ENCODE measurements around the gene INAFM1.

GRCh38 chr19:47266401-47266941, 8.2 kb upstream of the INAFM1 start:
- TF ChIP-seq RCOR1 (IDR thresholded peaks at IDR 0.05; ENCODE audit: borderline replicate concordance in 1 of 2, low read depth in 2 of 2, low read length in 2 of 2) (no peak), ZBTB7A (IDR thresholded peaks at IDR 0.05; ENCODE audit: borderline replicate concordance, control insufficient read depth, low read depth, low read length) (no peak), ZHX1 (conservative IDR thresholded peaks at IDR 0.05; ENCODE audit: low read length) (no peak), CTCF (IDR thresholded peaks at IDR 0.05 in 2 of 3, conservative IDR thresholded peaks at IDR 0.05 in 1 of 3; ENCODE audit: insufficient read depth in 2 of 3, low read depth in 1 of 3, low read length in 3 of 3) (no peak), ATF3 (IDR thresholded peaks at IDR 0.05) (no peak), ATF3 (CRISPR knock-in tag; conservative IDR thresholded peaks at IDR 0.05) (no peak), TAF15 (IDR thresholded peaks at IDR 0.05; ENCODE audit: low read depth, low read length) (no peak), ESRRA (IDR thresholded peaks at IDR 0.05; ENCODE audit: borderline replicate concordance, low read depth) (no peak), HIVEP1 (CRISPR knock-in tag; IDR thresholded peaks at IDR 0.05) (no peak), POLR2A (conservative IDR thresholded peaks at IDR 0.05) (no peak)

All from K562 (cell line).